GM21737 (cell line): ENCODE results near the gene PRKCZ.

ENCODE experiments used
- ATAC-seq: cut with Tn5 transposase; IDR thresholded peaks from one replicate; pipeline ENCODE4 v1.9.1; 2021; ENCODE audit warnings: mild to moderate bottlenecking, moderate library complexity; ENCODE audit not compliant: unreplicated experiment

The PRKCZ gene

GRCh38 chr1:2201062-2201461, 150.9 kb downstream of the PRKCZ start:
- no peak for ATAC-seq

GRCh38 chr1:2202008-2202575, 151.9 kb downstream of the PRKCZ start:
- ATAC-seq: no peak

GRCh38 chr1:2202843-2203601, 152.8 kb downstream of the PRKCZ start:
- ATAC-seq: no peak

- no peak for ATAC-seq
Measured at GRCh38 chr1:2203671-2204414, 153.6 kb downstream of the PRKCZ start.

GRCh38 chr1:2204415-2205190, 154.4 kb downstream of the PRKCZ start:
- peak; percentile 33 for ATAC-seq

- ATAC-seq: peak; percentile 51
Measured at GRCh38 chr1:2205191-2205952, 155.2 kb downstream of the PRKCZ start.

GRCh38 chr1:2206813-2207487, 156.7 kb downstream of the PRKCZ start:
- ATAC-seq: no peak

- ATAC-seq: no peak
Measured at GRCh38 chr1:2208309-2209239, 158.4 kb downstream of the PRKCZ start.

GRCh38 chr1:2209400-2210083, 159.3 kb downstream of the PRKCZ start:
- ATAC-seq: no peak

GRCh38 chr1:2210084-2210653, 160.0 kb downstream of the PRKCZ start:
- no peak for ATAC-seq

GRCh38 chr1:2210786-2211185, 160.6 kb downstream of the PRKCZ start:
- no peak for ATAC-seq

GRCh38 chr1:2212274-2212531, 162.0 kb downstream of the PRKCZ start:
- ATAC-seq: no peak

GRCh38 chr1:2212532-2213491, 162.6 kb downstream of the PRKCZ start:
- ATAC-seq: no peak

- no peak for ATAC-seq
Measured at GRCh38 chr1:2213576-2214505, 163.6 kb downstream of the PRKCZ start.

- no peak for ATAC-seq
Measured at GRCh38 chr1:2214541-2215241, 164.5 kb downstream of the PRKCZ start.
